Naive B cell (primary cell): ENCODE results near the gene ADAM19. TPM values are rescaled to one million over a fixed set of nuclear protein-coding genes. Genes with fewer than 3 reads are reported as not detected.

Experiments used
- ATAC-seq, 2 donors: fragments of 150-1000 bp; cut with Tn5 transposase; 2 replicates each; pipeline ENCODE4 v1.10.0; 2021; ENCODE audit warnings: low read depth in 2 of 2, mild to moderate bottlenecking in 2 of 2, moderate library complexity in 2 of 2
- DNase-seq: peaks from one replicate; pipeline ENCODE4 v3.0.0; 2022
- H3K27ac Mint-ChIP-seq, 6 donors: one replicate each; pipeline ENCODE4 v1.8.0; 2020 to 2022; ENCODE audit warnings: mild to moderate bottlenecking in 6 of 6, mixed read lengths in 6 of 6, moderate library complexity in 5 of 6, inconsistent platforms in 2 of 6
- H3K27me3 Mint-ChIP-seq, 3 donors: one replicate each; pipeline ENCODE4 v1.8.0; 2021 to 2022; ENCODE audit warnings: mixed read lengths in 3 of 3, mild to moderate bottlenecking in 1 of 3
- H3K36me3 Mint-ChIP-seq, 2 donors: one replicate each; pipeline ENCODE4 v1.8.0; 2020 to 2022; ENCODE audit warnings: mixed read lengths in 2 of 2, inconsistent platforms in 1 of 2, mild to moderate bottlenecking in 1 of 2
- H3K4me1 Mint-ChIP-seq, 3 donors: one replicate each; pipeline ENCODE4 v1.8.0; 2020 to 2022; ENCODE audit warnings: mixed read lengths in 3 of 3, inconsistent platforms in 1 of 3, mild to moderate bottlenecking in 1 of 3, moderate library complexity in 1 of 3
- H3K4me3 Mint-ChIP-seq, 8 donors: one replicate each; pipeline ENCODE4 v1.8.0; 2020 to 2022; ENCODE audit warnings: mild to moderate bottlenecking in 8 of 8, mixed read lengths in 8 of 8, moderate library complexity in 8 of 8, inconsistent platforms in 2 of 8
- H3K9me3 Mint-ChIP-seq, 7 donors: one replicate each; pipeline ENCODE4 v1.8.0; 2020 to 2022; ENCODE audit warnings: mixed read lengths in 7 of 7, mild to moderate bottlenecking in 5 of 7, inconsistent platforms in 2 of 7, moderate library complexity in 1 of 7
- polyA plus RNA-seq, 6 donors: library from polyadenylated mRNA; unstranded; fragments of 300-500 nt; fragmentation: Illumina TruSeq; gene quantifications; one replicate each; pipeline ENCODE4 v1.2.3, GENCODE V29; 2021; ENCODE audit warnings: low read depth in 6 of 6

Gene ADAM19
- polyA plus RNA-seq, 6 donors from 2014 or later, result 6.3 to 75.5 (median 43.4) TPM

- peak; percentile 16 to 21 for ATAC-seq
- Mint-ChIP-seq H3K4me3 (peak overlapping the region in 6 of 8 donors; percentile 22 to 55 (median 40)), H3K4me1 (peaks cover 80 to 94% (median 93%) of the 10 kb centered on the region in 3 donors), H3K36me3 (peaks cover 57 to 65% of the 10 kb centered on the region in 2 donors), H3K27me3 (no peaks in the 10 kb centered on the region), H3K27ac (peak overlapping the region; percentile 65 to 99 (median 83)), H3K9me3 (no peaks in the 10 kb centered on the region)
- DNase-seq, result peak; percentile 51
Observed at GRCh38 chr5:157476702-157477408, 98.7 kb downstream of the ADAM19 start.

- Mint-ChIP-seq H3K27me3 (no peaks in the 10 kb centered on the region), H3K4me3 (peak overlapping the region in 2 of 8 donors; percentile 4 to 45), H3K27ac (peak overlapping the region; percentile 73 to 93 (median 85)), H3K4me1 (peaks cover 77 to 94% (median 88%) of the 10 kb centered on the region in 3 donors), H3K36me3 (peaks cover 56 to 58% of the 10 kb centered on the region in 2 donors), H3K9me3 (no peaks in the 10 kb centered on the region)
- ATAC-seq, result no peak
- DNase-seq, result no peak
Observed at GRCh38 chr5:157475432-157475831, 100.1 kb downstream of the ADAM19 start.

GRCh38 chr5:157473383-157474320 is 101.9 kb downstream of the ADAM19 start:
- H3K9me3 Mint-ChIP-seq, result no peaks in the 10 kb centered on the region
- H3K36me3 Mint-ChIP-seq, result peaks cover 43 to 56% of the 10 kb centered on the region in 2 donors
- ATAC-seq, result no peak

GRCh38 chr5:157471709-157472108 is 103.9 kb downstream of the ADAM19 start:
- peak; percentile 39 to 40 for ATAC-seq
- peak overlapping the region in 4 of 6 donors; percentile 15 to 95 (median 65) for H3K27ac Mint-ChIP-seq
- DNase-seq, result no peak
- H3K36me3 Mint-ChIP-seq, result peaks cover 36 to 48% of the 10 kb centered on the region in 2 donors
- peak overlapping the region in 2 of 8 donors; percentile 20 to 41 for H3K4me3 Mint-ChIP-seq
- H3K9me3 Mint-ChIP-seq, result no peaks in the 10 kb centered on the region
- H3K4me1 Mint-ChIP-seq, result peaks cover 50 to 68% (median 58%) of the 10 kb centered on the region in 3 donors
- no peaks in the 10 kb centered on the region for H3K27me3 Mint-ChIP-seq

More at GRCh38 chr5:157473383-157474320, 101.9 kb downstream of the ADAM19 start:
- no peak for DNase-seq
- Mint-ChIP-seq H3K4me1 (peaks cover 67 to 87% (median 77%) of the 10 kb centered on the region in 3 donors), H3K27me3 (no peaks in the 10 kb centered on the region), H3K27ac (peak overlapping the region; percentile 21 to 87 (median 84)), H3K4me3 (peak overlapping the region in 3 of 8 donors; percentile 32 to 75 (median 37))

- Mint-ChIP-seq H3K4me1 (peaks cover 52 to 64% (median 61%) of the 10 kb centered on the region in 3 donors), H3K27ac (peak overlapping the region in 5 of 6 donors; percentile 7 to 90 (median 74)), H3K27me3 (no peaks in the 10 kb centered on the region), H3K9me3 (no peaks in the 10 kb centered on the region), H3K4me3 (peak overlapping the region in 1 of 8 donors; percentile 37), H3K36me3 (peaks cover 44 to 50% of the 10 kb centered on the region in 2 donors)
- ATAC-seq (no peak), DNase-seq (no peak)
Observed at GRCh38 chr5:157470631-157471030, 104.9 kb downstream of the ADAM19 start.

- Mint-ChIP-seq H3K9me3 (no peaks in the 10 kb centered on the region), H3K4me1 (peaks cover 42 to 62% (median 51%) of the 10 kb centered on the region in 3 donors), H3K27ac (peak overlapping the region in 4 of 6 donors; percentile 7 to 90 (median 68)), H3K27me3 (no peaks in the 10 kb centered on the region), H3K4me3 (no peak overlapping the region), H3K36me3 (peaks cover 37 to 45% of the 10 kb centered on the region in 2 donors)
- ATAC-seq (no peak), DNase-seq (no peak)
Observed at GRCh38 chr5:157469687-157470086, 105.9 kb downstream of the ADAM19 start.

GRCh38 chr5:157469073-157469472 is 106.5 kb downstream of the ADAM19 start:
- DNase-seq (no peak), ATAC-seq (no peak)
- H3K9me3 Mint-ChIP-seq, result no peaks in the 10 kb centered on the region
- H3K27me3 Mint-ChIP-seq, result no peaks in the 10 kb centered on the region
- peak overlapping the region in 1 of 6 donors; percentile 28 for H3K27ac Mint-ChIP-seq
- peaks cover 44 to 62% (median 51%) of the 10 kb centered on the region in 3 donors for H3K4me1 Mint-ChIP-seq
- peaks cover 41 to 48% of the 10 kb centered on the region in 2 donors for H3K36me3 Mint-ChIP-seq
- peak overlapping the region in 1 of 8 donors; percentile 6 for H3K4me3 Mint-ChIP-seq

- Mint-ChIP-seq H3K4me3 (peak overlapping the region in 1 of 8 donors; percentile 6), H3K4me1 (peaks cover 42 to 62% (median 51%) of the 10 kb centered on the region in 3 donors), H3K27me3 (no peaks in the 10 kb centered on the region), H3K9me3 (no peaks in the 10 kb centered on the region), H3K27ac (peak overlapping the region in 2 of 6 donors; percentile 28 to 78), H3K36me3 (peaks cover 41 to 51% of the 10 kb centered on the region in 2 donors)
- DNase-seq, result no peak
- ATAC-seq, result no peak
Observed at GRCh38 chr5:157468293-157468965, 107.1 kb downstream of the ADAM19 start.

- no peaks in the 10 kb centered on the region for H3K9me3 Mint-ChIP-seq
- DNase-seq (no peak), ATAC-seq (no peak)
- H3K27me3 Mint-ChIP-seq, result no peaks in the 10 kb centered on the region
- no peak overlapping the region for H3K4me3 Mint-ChIP-seq
- peaks cover 24 to 26% of the 10 kb centered on the region in 2 donors for H3K36me3 Mint-ChIP-seq
- H3K4me1 Mint-ChIP-seq, result peaks cover 29 to 67% (median 42%) of the 10 kb centered on the region in 3 donors
- H3K27ac Mint-ChIP-seq, result peak overlapping the region in 3 of 6 donors; percentile 12 to 83 (median 23)
Observed at GRCh38 chr5:157464519-157465171, 110.9 kb downstream of the ADAM19 start.

GRCh38 chr5:157463621-157464518 is 111.7 kb downstream of the ADAM19 start:
- H3K36me3 Mint-ChIP-seq, result peaks cover 23 to 24% of the 10 kb centered on the region in 2 donors
- DNase-seq (no peak), ATAC-seq (no peak)
- peaks cover 36 to 73% (median 46%) of the 10 kb centered on the region in 3 donors for H3K4me1 Mint-ChIP-seq
- no peaks in the 10 kb centered on the region for H3K9me3 Mint-ChIP-seq
- peak overlapping the region in 2 of 8 donors; percentile 10 to 23 for H3K4me3 Mint-ChIP-seq
- H3K27ac Mint-ChIP-seq, result peak overlapping the region in 5 of 6 donors; percentile 1 to 83 (median 23)
- H3K27me3 Mint-ChIP-seq, result no peaks in the 10 kb centered on the region

- peaks cover 42 to 77% (median 54%) of the 10 kb centered on the region in 3 donors for H3K4me1 Mint-ChIP-seq
- H3K27me3 Mint-ChIP-seq, result no peaks in the 10 kb centered on the region
- no peaks in the 10 kb centered on the region for H3K9me3 Mint-ChIP-seq
- peak overlapping the region in 2 of 8 donors; percentile 30 to 78 for H3K4me3 Mint-ChIP-seq
- DNase-seq (no peak), ATAC-seq (no peak)
- H3K27ac Mint-ChIP-seq, result peak overlapping the region in 2 of 6 donors; percentile 65 to 96
- H3K36me3 Mint-ChIP-seq, result peaks cover 20 to 24% of the 10 kb centered on the region in 2 donors
Observed at GRCh38 chr5:157463081-157463480, 112.5 kb downstream of the ADAM19 start.
